ENCODE data around the gene PBOV1. TPM values are rescaled to one million over a fixed set of nuclear protein-coding genes. Genes with fewer than 3 reads are reported as not detected.

Gene PBOV1
- polyA plus RNA-seq, 3 donors, result 0.10 TPM; not detected in 2

DNA sequence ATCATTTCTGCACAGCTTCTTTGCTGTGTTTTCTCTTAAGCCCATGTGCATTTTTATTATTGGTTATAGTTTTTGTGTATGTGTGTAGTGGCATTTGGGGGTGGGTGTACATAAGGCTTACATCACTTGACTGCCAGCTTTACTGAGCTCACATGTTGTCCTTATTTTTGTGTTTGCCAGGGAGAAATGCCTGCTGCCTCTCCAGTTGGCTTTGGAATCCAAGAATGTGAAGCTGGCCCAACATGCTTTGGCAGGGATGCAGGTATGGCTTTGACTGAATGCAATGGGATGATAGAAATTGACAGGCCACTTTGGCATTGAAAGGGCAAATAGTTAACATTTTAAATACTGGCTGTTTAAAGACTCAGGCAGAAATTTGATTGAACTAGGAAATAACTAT, 11.4 kb downstream of the PBOV1 start:
- DNase-seq (ENCODE audit: low read depth in 3 of 3, low spot score in 2 of 3), result no peak

DNA sequence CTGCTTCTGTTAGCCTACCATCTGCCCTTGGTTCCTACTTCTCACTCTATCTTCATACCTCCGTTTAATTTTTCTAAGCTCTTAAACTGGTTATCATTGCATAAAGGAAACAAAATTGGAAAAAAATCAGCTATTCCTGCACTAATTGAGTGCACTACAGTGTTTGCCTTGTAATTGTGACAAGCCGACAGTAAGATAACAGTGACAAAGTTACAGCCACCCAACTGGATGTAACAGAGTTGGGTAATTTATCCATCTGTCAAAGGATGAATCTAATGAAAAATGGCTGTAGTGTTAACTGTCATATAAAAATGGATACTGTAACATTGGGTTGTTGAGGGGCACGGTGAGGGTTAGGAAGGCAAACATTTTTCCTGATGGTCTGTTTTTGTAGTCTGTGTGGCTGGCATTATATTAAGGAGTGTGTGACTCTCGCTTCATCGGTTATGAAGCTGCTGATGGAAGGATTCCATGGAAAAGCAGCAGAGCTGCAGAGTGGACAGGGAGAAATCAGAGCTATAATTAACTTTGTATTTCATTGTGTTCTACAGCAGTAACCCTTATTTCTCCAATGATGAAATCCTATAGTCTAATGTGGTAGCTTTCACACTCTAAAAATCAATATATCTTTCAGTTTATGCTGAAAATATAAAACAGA, 12.7 kb downstream of the PBOV1 start:
- no peak for DNase-seq (ENCODE audit: low read depth in 3 of 3, low spot score in 2 of 3)

DNA sequence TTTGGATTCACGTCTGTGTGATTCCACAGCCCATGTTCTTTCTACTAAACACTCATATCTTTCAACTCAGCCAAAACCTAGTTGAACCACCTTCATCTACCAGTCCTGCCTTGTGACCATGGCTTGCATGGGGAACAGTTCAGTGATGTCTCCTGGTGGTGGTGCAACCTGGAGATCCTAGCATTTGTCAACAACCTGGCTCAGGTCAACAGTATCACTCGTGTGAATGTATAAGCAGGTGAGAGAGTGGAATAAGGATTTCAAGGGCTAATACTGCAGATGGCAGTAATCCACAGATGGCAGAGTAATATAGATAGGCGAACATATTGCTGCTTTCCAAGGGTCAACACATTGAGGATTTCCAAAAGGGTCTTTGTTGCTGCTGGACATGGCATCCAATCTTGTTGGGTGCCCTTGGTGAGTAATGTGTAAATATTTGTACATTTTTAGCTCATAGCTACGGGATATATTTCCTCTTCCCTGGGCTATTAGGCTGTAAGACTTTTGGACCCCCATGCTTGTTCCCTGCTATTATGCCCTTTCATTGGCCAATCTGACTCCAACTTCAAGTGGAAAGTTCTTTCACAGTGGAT, 13.4 kb downstream of the PBOV1 start:
- DNase-seq (ENCODE audit: low read depth in 3 of 3, low spot score in 2 of 3), result no peak

DNA sequence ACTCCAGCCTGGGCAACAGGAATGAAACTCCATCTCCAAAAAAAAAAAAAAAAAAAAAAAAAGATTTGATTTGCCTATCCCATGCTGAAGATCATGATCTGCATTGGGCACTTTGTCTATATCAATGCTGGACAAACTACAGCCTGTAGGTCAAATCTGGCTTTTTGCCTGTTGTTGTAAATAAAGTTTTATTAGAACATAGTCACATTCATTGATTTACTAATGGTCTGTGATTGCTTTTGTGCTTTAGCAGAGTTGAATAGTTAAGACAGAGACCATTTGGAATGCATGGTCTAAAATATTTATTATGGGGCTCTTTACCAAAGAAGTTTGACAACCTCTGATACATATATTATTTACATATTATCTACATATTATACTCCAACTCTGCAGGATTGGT, 14.0 kb downstream of the PBOV1 start:
- no peak for DNase-seq (ENCODE audit: low read depth in 3 of 3, low spot score in 2 of 3)

DNA sequence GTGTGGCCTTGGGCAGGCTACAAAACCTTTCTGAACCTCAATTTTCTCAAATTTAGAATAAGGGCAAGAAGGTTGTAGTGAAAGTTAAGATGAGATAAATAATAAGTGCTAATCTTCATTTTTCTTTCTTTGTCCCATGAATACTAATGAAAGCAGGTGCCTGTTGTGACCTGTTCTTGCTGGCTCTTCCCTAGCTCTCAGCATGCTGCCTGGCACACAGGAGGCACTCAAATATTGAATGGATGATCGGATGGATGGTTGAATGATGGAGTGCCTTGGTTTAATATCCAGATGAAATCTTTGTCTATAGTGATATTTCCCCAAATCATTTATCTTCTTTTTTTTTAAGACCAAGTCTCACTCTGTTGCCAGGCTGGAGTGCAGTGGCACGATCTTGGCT, 15.0 kb downstream of the PBOV1 start:
- DNase-seq (ENCODE audit: low read depth in 3 of 3, low spot score in 2 of 3), result no peak

DNA sequence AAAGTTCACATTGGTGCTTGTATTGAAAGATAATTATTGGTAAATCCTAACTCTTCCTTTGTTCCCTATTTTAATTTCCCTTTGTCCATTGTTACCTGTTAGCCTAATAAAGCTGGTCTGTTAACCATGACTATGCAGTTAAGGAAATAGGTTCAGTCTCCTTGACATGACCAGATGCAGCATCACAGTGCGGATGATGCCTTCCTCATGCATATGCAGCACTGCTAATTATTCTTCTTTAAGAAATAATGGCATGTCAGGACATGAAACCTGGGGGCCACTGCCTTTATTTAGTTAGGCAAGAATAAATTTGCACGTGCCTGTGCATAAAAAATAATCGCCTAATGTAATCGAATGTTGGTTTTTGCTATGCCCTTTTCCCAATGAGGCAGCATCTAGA, 16.5 kb downstream of the PBOV1 start:
- no peak for DNase-seq (ENCODE audit: low read depth in 3 of 3, low spot score in 2 of 3)

- DNase-seq (ENCODE audit: low read depth in 3 of 3, low spot score in 2 of 3), result no peak
Observed at GRCh38 chr6:138198430-138199091, 19.7 kb downstream of the PBOV1 start.

GRCh38 chr6:138197570-138197969, 20.7 kb downstream of the PBOV1 start:
- no peak for DNase-seq (ENCODE audit: low read depth in 3 of 3, low spot score in 2 of 3)

GRCh38 chr6:138196122-138196738, 22.1 kb downstream of the PBOV1 start:
- no peak for DNase-seq (ENCODE audit: low read depth in 3 of 3, low spot score in 2 of 3)

GRCh38 chr6:138194287-138194686, 24.0 kb downstream of the PBOV1 start:
- no peak for DNase-seq (ENCODE audit: low read depth in 3 of 3, low spot score in 2 of 3)

- DNase-seq (ENCODE audit: low read depth in 3 of 3, low spot score in 2 of 3), result no peak
Observed at GRCh38 chr6:138188278-138188941, 29.9 kb downstream of the PBOV1 start.

DNA sequence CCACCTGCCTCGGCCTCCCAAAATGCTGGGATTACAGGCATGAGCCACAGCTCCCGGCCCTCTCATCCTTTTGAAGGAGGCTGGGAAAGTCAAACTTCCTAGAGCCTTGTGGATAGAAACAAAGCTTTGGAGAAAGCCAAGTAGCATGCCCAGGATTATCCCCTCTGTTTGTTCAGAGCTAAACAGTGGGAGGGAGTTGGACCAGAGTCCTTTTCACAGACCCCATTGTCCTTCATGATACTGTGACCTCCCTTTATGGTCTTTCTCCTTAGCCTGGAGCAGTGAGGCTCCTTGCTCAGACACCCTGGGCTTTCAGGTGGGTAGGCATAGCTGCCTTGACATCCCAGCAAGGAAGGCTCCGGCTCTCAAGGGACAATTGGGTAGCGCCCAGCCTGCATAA, 31.1 kb downstream of the PBOV1 start:
- DNase-seq (ENCODE audit: low read depth in 3 of 3, low spot score in 2 of 3), result no peak

- no peak for DNase-seq (ENCODE audit: low read depth in 3 of 3, low spot score in 2 of 3)
Observed at GRCh38 chr6:138184230-138184629, 34.1 kb downstream of the PBOV1 start.

DNA sequence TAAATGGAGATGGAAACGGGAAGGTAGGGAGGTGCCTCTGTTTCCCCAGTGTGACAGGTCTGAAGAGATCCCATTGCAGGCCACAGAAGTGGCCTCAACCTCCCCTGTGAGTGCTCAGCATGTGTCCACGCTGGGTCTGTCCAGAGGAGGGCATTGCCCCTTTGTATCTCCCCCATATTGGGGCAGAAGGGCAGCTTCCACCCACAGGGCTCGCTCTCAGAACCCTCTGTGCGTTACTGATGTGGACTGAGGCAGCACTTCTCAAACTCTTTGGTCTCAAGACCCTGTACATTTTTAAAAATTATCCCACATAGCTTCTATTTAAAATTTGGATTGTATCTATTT, 34.5 kb downstream of the PBOV1 start:
- DNase-seq (ENCODE audit: low read depth in 3 of 3, low spot score in 2 of 3), result no peak

DNA sequence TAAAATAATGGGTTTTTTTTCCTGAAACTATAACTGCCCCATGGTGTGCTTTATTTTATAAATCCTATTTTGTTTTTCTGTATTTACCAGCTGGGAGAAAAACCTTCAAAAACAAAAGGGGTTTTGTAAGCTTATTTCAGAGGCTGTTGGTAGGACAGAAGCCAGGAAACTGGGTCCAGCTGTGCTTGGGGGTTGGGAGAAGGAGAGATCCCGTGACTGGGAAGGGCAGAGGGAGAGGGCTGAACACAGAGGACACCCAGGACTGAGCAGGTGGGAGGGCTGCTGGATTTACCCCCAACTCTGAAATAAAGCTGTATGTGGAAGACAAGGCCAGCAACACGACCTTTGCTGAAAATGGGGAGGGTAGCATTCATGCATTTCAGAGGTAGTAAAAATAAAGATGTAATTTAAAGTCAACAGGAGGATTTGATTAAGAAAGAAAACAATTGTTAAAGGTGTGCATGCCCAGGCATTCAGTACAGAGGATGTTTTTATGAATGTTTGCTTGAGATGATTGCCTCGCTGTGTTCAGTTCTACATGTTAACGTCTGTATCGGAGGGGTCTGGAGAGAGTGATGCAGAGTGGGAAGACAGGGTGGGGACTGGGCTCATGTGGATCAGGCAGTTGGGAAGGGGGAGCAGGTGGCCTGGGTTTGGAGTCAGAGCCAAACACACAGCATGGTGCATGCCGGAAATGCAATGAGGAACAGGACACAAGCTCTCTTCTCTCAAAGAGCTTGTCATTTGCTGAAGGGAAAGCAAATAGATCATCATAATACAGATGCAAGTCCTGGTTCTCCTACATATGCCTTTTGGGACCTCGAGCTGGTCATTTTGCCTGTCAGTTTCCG, 35.1 kb downstream of the PBOV1 start:
- DNase-seq (ENCODE audit: low read depth in 3 of 3, low spot score in 2 of 3), result no peak

DNA sequence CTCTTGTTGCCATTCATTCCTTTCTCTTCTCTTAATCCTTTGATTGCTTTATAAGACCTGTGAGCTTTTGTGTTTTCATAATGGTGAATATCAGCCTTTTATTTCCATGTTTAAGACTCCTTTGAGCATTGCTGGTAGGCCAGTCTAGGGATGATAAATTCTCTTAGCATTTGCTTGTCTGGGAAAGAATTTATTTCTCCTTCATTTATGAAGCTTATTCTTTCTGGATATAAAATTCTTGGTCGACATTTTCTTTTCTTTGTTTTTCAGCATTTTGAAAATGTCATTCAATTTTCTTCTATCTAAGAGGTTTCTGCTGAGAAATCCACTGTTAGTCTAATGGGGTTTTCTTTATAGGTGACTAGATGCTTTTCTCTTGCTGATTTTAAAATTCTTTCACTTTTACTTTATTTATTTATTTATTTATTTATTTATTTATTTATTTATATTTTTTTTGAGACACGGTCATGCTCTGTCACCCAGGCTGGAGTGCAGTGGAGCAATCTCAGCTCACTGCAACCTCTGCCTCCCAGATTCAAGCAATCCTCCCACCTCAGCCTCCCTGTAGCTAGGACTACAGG, 41.5 kb downstream of the PBOV1 start:
- DNase-seq (ENCODE audit: low read depth in 3 of 3, low spot score in 2 of 3), result no peak

DNA sequence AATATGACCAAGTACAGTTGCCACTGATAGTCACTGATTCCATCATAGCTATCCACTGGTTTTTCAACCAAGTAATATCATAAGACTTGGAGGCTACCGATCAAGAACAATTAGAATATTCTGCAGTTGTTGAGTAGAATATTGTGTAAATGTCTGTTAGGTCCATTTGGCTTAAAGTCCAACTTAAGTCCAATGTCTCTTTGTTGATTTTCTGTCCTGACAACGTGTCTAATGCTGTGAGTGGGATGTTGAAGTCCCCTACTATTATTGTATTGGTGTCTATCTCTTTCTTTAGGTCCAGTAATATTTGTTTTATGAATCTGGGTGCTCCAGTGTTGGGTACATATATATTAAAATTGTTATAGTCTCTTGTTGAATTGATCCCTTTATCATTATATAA, 42.7 kb downstream of the PBOV1 start:
- DNase-seq (ENCODE audit: low read depth in 3 of 3, low spot score in 2 of 3), result no peak

Data from right renal cortex interstitium (tissue), 3 donors.